Neural progenitor cell (in vitro differentiated cells): ENCODE results near the gene BPIFA2.

Experiments
- CTCF ChIP-seq: fragments of 200-600 bp; sonication (generic); IDR thresholded peaks from 2 replicates; pipeline ENCODE4 v1.5.1; 2017; ENCODE audit warnings: antibody characterized with exemption, mild to moderate bottlenecking
- EZH2 ChIP-seq: fragments of 200-600 bp; sonication (generic); IDR thresholded peaks from 2 replicates; pipeline ENCODE4 v1.6.1; 2017; ENCODE audit warnings: antibody characterized with exemption, mild to moderate bottlenecking, moderate library complexity
- EZH2phosphoT487 ChIP-seq: fragments of 200-600 bp; sonication (generic); IDR thresholded peaks from 2 replicates; pipeline ENCODE4 v1.6.1; 2017; ENCODE audit warnings: antibody characterized with exemption

- TF ChIP-seq CTCF = no peak
- no peak for TF ChIP-seq EZH2
- no peak for TF ChIP-seq EZH2phosphoT487
Observed at GRCh38 chr20:33167859-33168258, at the start of gene BPIFA2.
